Urothelium cell line (cell line): ENCODE results near the gene FOXP1.

Experiments
- DNase-seq: peaks from one replicate; pipeline ENCODE4 v3.0.0; 2011; ENCODE audit warnings: low spot score, mixed read lengths
- FAIRE-seq: peaks from 2 replicates; lab custom pipeline; 2011; peaks lifted over from hg19 to GRCh38; lab: Jason Lieb, UNC

Gene FOXP1

DNA sequence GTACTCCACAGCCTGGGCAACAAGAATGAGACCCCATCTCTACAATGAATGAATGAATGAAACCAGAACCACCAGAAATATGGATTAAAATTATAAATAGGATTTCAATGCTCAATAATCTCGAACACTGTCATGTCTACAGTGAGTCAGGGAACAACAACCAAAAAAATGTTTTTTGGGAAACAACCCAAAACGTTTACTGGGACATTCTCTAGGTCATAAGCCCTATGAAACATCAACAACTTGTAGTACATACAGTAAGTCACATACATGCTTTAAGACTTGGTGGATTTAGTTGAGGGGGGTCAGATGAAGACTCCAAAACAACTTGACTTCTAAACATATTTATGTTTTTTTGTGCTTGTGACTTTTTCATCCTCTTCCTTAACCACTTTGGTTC is 511.2 kb downstream of the FOXP1 start:
- DNase-seq = no peak
- FAIRE-seq = no peak

GRCh38 chr3:71070497-71071463 is 512.7 kb downstream of the FOXP1 start:
- no peak for FAIRE-seq

DNA sequence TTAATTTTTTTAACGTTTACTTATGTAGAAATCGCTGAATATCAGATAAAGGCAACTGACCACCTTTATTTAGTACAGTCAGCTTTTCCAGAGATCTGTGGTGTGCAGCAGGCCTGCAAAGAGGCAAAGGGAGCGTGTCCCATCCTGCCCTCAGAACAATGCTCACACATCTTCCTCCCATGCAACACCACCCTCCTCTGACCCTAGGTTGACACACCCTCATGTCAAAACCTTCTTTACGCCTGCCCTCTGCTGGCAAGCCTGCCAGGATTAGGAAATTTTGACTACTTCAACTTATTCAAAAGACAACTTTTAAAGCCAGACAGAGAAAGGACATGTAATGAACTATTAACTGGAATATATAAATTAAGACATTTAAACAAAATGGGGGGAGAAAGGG is 513.7 kb downstream of the FOXP1 start:
- peak; percentile 53 for FAIRE-seq
- peak; percentile 72 for DNase-seq

More at GRCh38 chr3:71070497-71071463, 512.7 kb downstream of the FOXP1 start:
- no peak for DNase-seq

DNA sequence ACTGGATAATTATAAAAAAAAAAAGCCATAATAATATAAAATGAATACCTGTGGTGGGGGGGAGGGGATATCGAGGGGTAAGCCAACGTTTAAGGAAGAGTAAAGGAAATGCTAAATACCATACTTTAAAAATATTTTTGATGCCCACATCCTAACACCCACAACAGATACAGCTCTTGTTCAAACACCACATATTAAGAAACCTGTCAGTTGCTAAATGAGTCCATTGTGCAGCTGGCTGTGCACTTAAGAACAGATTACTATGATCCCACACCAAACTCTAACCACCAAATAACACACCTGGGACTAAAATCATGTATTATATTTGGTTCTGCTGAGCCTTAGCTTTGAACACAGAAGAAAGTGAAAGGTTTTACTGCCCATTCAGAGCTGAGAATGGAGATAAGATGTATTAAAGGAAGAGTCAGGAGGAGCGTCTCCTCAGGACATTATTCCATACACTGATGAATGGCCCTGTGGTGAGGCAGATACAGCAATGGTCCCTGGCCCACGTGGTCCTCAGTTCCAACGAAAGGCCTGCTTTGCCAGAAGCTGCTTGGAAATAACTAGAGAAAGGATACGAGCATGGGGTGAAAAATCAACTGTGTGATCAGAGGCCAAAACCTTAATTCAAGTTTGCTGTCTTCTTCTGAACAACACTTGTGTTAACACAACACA is 515.4 kb downstream of the FOXP1 start:
- FAIRE-seq = no peak
- no peak for DNase-seq

GRCh38 chr3:71066849-71067261 is 516.7 kb downstream of the FOXP1 start:
- peak; percentile 47 for DNase-seq
- no peak for FAIRE-seq

- no peak for DNase-seq
These were observed 517.2 kb downstream of the FOXP1 start for GRCh38 chr3:71066356-71066755.

DNA sequence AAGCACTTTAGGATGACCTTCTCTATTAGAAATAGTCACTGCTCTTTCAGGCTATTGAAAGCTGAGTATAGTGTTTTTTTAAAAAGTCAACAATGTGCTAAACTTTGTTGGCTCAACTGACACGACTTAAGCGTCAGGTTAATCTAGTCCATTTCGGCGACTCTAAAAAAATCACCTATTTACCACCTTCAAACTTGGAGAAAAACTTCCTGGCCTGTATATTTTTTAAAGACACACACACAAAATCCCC is 517.8 kb downstream of the FOXP1 start:
- FAIRE-seq (no peak), DNase-seq (no peak)

More at GRCh38 chr3:71066356-71066755, 517.2 kb downstream of the FOXP1 start:
- no peak for FAIRE-seq

DNA sequence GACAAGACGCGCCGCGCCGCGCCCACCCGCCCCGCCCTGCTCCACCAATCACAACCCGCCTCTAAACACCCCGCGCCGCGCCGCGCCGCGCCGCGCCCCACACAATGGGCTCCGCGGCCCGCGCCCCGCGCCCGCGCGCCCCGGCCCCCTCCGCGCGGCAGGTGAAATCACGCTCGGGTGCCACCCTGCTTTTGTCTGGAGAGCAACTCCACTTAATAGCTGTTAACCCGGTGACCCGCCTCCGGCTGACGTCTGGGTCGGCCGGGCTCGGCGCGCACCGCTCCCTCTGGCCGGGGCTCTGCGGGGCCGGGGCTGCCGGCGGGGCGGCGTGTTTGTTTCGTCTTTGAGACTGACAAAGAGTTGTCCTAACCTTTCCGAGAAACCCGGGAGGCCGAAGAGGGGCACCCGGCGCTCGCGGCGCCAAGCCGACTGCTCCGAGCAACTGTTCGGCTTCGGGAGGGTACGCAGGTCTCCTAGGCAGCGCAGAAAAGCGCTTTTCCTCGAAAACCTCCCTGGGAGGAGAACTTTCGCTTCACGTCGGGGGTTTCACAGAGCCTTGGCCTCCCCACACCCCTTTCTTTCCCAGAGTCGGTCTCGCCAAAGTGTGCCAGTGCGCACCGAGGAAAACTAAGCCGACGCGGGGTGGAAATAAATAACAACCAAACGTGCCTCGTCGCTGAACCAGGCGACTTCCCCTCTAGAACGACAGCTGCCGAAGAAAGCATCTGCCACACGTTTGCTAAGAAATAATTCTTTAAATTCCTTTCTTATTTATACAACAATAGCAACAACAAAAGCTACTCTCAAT is 518.4 kb downstream of the FOXP1 start:
- FAIRE-seq = no peak
- DNase-seq = no peak

GRCh38 chr3:71064291-71064955 is 519.1 kb downstream of the FOXP1 start:
- DNase-seq (no peak), FAIRE-seq (no peak)

DNA sequence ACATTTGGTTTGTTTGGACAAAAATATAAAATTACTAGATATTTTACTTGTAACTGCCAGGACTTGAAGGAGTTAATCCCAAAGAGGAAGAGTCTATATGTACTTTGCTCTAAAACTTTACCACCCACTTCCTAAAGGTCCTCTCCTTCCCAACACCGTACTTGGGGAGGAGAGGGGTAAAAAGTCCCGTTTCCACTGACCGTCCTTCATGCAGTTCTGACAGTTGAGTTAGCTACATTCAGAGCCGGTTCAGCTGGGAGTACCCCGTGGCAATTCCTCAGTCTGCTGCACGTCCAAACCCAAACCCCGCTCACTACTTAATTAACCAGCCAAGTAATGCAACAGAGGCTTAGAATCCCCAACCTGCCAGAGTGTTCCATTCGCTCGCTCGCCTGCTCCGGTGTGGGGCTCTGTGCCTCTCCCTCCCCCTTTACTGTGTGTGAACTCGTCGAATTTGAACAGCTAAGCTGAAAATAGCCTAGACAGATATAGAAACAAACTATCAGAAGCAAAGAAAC is 519.7 kb downstream of the FOXP1 start:
- DNase-seq = no peak

DNA sequence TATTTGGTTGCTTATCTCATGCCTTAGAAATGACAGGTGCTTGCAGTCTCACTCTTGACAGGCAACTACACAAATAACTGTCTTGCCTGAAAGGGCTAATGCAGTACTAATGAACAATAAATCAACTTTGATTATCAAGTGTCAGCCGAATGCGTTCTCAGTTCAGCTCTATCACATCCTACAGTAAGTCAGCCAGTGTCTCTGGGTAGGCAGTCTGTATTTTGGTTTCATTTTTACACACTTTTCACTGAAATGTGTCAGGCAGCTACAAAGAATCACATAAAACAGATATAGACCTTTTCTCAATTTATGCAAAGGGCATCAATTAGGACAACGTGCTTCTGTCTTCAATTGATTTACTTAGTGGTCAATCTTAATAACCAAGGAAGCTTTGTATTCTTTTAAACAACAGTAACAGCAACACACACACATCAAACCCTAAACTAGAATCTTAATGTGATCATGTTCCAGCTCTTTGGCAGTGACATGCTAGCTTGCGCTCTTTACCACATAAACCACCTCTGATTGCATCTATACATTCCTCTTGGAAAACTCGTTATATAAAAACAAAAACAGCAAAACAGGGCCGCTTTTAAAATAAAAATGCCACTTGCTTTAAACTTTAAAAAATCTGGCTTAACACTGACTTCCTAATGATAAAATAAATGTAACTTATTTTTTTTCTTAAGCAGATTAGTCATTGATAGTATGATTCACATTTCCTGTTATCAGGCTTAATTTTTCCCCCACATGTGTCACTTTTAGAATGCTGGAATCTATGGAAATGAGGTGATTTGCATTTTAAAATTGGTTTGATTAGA is 520.4 kb downstream of the FOXP1 start:
- no peak for DNase-seq
- FAIRE-seq = no peak

More for the DNA sequence above, 519.7 kb downstream of the FOXP1 start:
- no peak for FAIRE-seq

- no peak for FAIRE-seq
- DNase-seq = no peak
These were observed 521.2 kb downstream of the FOXP1 start for GRCh38 chr3:71062037-71062932.

DNA sequence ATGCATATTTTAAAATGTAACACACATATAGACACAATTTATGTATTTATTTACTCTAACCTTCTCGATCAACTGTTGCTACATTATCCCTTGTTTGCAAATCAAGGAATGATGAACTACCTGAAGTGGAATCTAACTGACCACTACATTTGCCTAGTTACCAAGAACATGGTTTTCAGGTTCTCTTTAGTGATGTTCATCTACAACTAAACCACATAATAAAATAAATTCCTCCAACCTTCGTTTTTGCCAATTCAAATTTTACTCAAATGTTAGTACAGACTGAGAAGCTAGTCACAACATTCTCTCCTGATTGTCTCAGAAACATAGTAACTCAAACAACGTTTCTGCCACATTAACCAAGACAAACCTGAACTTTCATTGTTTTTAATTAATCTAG is 521.9 kb downstream of the FOXP1 start:
- FAIRE-seq (no peak), DNase-seq (no peak)

DNA sequence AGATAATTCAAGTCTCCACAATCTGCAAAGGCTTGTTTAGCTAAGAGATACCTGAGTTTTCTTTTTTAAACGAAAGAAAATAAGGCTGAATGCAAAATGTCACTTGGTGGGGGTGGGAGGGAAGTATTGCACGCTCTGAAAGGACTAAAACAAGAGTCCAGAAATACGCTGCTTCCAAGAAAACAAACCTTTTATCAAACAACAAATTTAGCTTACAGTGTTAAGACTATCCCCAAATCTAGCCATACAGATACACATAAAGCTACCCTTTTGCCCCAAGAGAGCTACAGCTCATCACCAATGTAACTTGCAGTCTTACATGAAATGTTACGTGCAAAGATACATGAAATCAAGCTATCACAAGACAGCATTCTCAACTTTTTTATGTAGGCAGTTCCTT is 522.5 kb downstream of the FOXP1 start:
- no peak for DNase-seq
- no peak for FAIRE-seq

- DNase-seq (no peak), FAIRE-seq (no peak)
These were observed 523.0 kb downstream of the FOXP1 start for GRCh38 chr3:71060536-71060935.

GRCh38 chr3:71057526-71057894 is 526.0 kb downstream of the FOXP1 start:
- DNase-seq (no peak), FAIRE-seq (no peak)

DNA sequence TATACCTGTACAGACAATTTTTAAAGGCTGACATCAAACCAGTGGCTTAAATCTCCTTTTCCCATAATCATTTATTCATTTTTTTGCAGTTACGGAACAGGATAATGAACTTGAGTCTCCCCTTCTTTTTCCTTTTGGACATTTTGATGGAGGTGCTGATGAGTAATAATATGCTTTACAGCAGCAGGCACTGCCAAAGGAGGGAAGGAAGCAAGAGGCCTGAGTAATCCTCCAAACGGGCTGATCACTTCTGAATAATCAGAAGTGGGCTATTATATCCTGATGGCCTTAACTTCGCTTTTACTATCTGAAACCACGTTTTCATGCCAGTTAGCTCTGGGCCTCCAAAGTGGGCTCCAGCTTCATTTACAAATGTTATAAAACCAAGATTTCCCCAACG is 527.2 kb downstream of the FOXP1 start:
- FAIRE-seq (no peak), DNase-seq (no peak)

DNA sequence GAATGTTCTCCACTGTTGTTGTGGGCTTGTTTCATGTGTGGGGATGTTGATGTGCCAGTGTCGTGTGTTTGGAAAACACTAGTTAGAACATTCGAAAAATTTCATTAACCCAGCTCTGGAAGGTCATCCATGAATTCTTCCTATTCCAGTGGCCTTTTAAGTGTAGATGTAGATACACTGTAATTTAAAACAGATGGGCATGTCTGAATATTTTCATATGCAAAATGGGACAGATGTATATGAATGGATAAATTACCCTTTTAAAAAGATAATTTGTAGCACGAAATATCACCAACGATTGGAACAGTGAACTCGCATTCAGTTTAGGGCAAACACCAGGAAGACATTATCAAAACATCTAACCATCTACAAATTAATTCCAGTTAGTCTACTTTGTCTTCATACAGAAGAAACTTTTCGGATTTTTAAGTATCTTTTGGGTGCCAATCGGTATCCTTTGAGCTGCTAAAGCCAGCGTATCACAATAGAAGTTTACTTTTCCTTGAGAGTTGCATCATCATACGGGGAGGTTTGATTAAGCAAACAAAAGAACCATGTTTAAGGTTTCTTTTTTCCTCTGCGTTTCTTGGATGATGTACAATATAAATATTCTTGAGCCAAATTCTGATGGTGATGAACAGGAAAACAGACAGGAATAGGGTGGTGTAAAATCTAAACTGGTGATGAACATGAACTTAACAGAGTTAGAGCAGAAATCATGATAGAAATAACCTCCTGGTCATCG is 528.1 kb downstream of the FOXP1 start:
- FAIRE-seq = no peak
- DNase-seq = no peak
